ENCODE data around the gene DQX1. TPM values are rescaled to one million over a fixed set of nuclear protein-coding genes. Genes with fewer than 3 reads are reported as not detected.

The DQX1 gene
- total and polyA plus RNA-seq, 9 of the 15 experiments (the other 6 are each of a cell fraction or from before 2014, with no cell fraction given): 0.04 to 0.38 (median 0.18) TPM; not detected in 1

- TF ChIP-seq CEBPG (CRISPR knock-in tag; IDR thresholded peaks at IDR 0.05): no peak
- no peak for TF ChIP-seq CEBPG (tag; conservative IDR thresholded peaks at IDR 0.05 in 1 of 2, IDR thresholded peaks at IDR 0.05 in 1 of 2)
- TF ChIP-seq CHD7 (IDR thresholded peaks at IDR 0.05; ENCODE audit: low read depth, low read length): no peak
- TF ChIP-seq ZNF507 (tag; conservative IDR thresholded peaks at IDR 0.05): no peak
- TF ChIP-seq ZNF143 (CRISPR knock-in tag; IDR thresholded peaks at IDR 0.05): no peak
- TF ChIP-seq MTA1 (IDR thresholded peaks at IDR 0.05; ENCODE audit: borderline replicate concordance): peak; percentile 46; the same call in 1 of the 2 replicates
- TF ChIP-seq HDGF (IDR thresholded peaks at IDR 0.05): no peak
- TF ChIP-seq TAF7 (tag; IDR thresholded peaks at IDR 0.05): no peak
- no peak for TF ChIP-seq TCF15 (CRISPR knock-in tag; IDR thresholded peaks at IDR 0.05)
- no peak for TF ChIP-seq GABPA (tag; conservative IDR thresholded peaks at IDR 0.05; ENCODE audit: low read depth)
- TF ChIP-seq ELK1 (CRISPR knock-in tag; IDR thresholded peaks at IDR 0.05): no peak
- TF ChIP-seq CBFB (CRISPR knock-in tag; IDR thresholded peaks at IDR 0.05): no peak
- TF ChIP-seq CHCHD3 (CRISPR knock-in tag; IDR thresholded peaks at IDR 0.05): no peak
- peak; percentile 40; the same call in 1 of the 2 replicates for TF ChIP-seq TCF3 (CRISPR knock-in tag; IDR thresholded peaks at IDR 0.05)
- TF ChIP-seq ZNF561 (CRISPR knock-in tag; conservative IDR thresholded peaks at IDR 0.05): no peak
- 0 out of 4 replicates have a peak, but pooled peaks of 1 of the 2 experiments have one; percentile 14 for TF ChIP-seq ETV6 (IDR thresholded peaks at IDR 0.05; ENCODE audit: borderline replicate concordance in 1 of 2, low read depth in 2 of 2, low read length in 1 of 2)
- TF ChIP-seq ETV6 (CRISPR knock-in tag; IDR thresholded peaks at IDR 0.05; ENCODE audit: borderline replicate concordance): no peak
These were observed 23.8 kb downstream of the DQX1 start (continued) for GRCh38 chr2:74502147-74502719.

Measured in K562 (cell line).